Keratinocyte (primary cell): ENCODE results near the gene TGFBRAP1. TPM values are rescaled to one million over a fixed set of nuclear protein-coding genes. Genes with fewer than 3 reads are reported as not detected.

Source experiments
- DNase-seq: peaks from one replicate; pipeline ENCODE4 v3.0.0-alpha.2; 2011; ENCODE audit warnings: low read depth, missing footprints, low spot score
- FAIRE-seq: peaks from 2 replicates; lab custom pipeline; 2011; peaks lifted over from hg19 to GRCh38; lab: Jason Lieb, UNC
- H2AFZ ChIP-seq: 2 replicates; pipeline ENCODE4 v1.6.0; 2012; ENCODE audit warnings: low read length, control low read depth, inconsistent platforms; ENCODE audit not compliant: control insufficient read depth
- H3K27ac ChIP-seq: 2 replicates; pipeline ENCODE4 v1.5.1; 2011; ENCODE audit warnings: low read length; ENCODE audit not compliant: control insufficient read depth, insufficient read depth
- H3K27me3 ChIP-seq: 3 replicates; pipeline ENCODE4 v1.6.0; 2011; ENCODE audit warnings: low read length; ENCODE audit not compliant: control insufficient read depth, insufficient read depth; ENCODE audit errors: extremely low read depth
- H3K36me3 ChIP-seq, 2 experiments: 2 replicates in 1 of 2; 3 replicates in 1 of 2; pipeline ENCODE4 v1.5.1; 2011; ENCODE audit warnings: low read length in 2 of 2, mild to moderate bottlenecking in 1 of 2; ENCODE audit not compliant: control insufficient read depth in 2 of 2, insufficient read depth in 2 of 2; ENCODE audit errors: extremely low read depth in 1 of 2
- H3K4me1 ChIP-seq: 3 replicates; pipeline ENCODE4 v1.5.1; 2011; ENCODE audit warnings: low read length; ENCODE audit not compliant: control insufficient read depth, insufficient read depth; ENCODE audit errors: extremely low read depth
- H3K4me2 ChIP-seq: 3 replicates; pipeline ENCODE4 v1.6.0; 2011; ENCODE audit warnings: low read depth, low read length; ENCODE audit not compliant: control insufficient read depth, insufficient read depth; ENCODE audit errors: extremely low read depth
- H3K4me3 ChIP-seq, 3 experiments: fragments of 200-600 bp in 1 of 3; sonication (generic) in 1 of 3; 2 replicates in 2 of 3; 3 replicates in 1 of 3; pipeline ENCODE4 v1.5.1; 2011 to 2016; ENCODE audit warnings: low read length in 3 of 3, mild to moderate bottlenecking in 3 of 3, control low read depth in 2 of 3, inconsistent platforms in 1 of 3, low read depth in 1 of 3, mixed read lengths in 1 of 3, mixed run types in 1 of 3, moderate library complexity in 1 of 3; ENCODE audit not compliant: control insufficient read depth in 2 of 3, insufficient read depth in 2 of 3; ENCODE audit errors: extremely low read depth in 1 of 3
- H3K79me2 ChIP-seq: 2 replicates; pipeline ENCODE4 v1.6.0; 2012; ENCODE audit warnings: low read length; ENCODE audit not compliant: control insufficient read depth, insufficient read depth
- H3K9ac ChIP-seq: 3 replicates; pipeline ENCODE4 v1.6.0; 2011; ENCODE audit warnings: low read length; ENCODE audit not compliant: control insufficient read depth, insufficient read depth; ENCODE audit errors: extremely low read depth
- H3K9me1 ChIP-seq: 3 replicates; pipeline ENCODE4 v1.6.0; 2011; ENCODE audit warnings: low read length; ENCODE audit not compliant: control insufficient read depth, insufficient read depth; ENCODE audit errors: extremely low read depth
- H3K9me3 ChIP-seq: 2 replicates; pipeline ENCODE4 v1.5.1; 2012; ENCODE audit warnings: low read depth, low read length; ENCODE audit not compliant: control insufficient read depth
- H4K20me1 ChIP-seq: 3 replicates; pipeline ENCODE4 v1.6.0; 2011; ENCODE audit warnings: low read length; ENCODE audit not compliant: control insufficient read depth, insufficient read depth; ENCODE audit errors: extremely low read depth
- EZH2 ChIP-seq: IDR thresholded peaks from one replicate; pipeline ENCODE4 v1.6.1; 2012; ENCODE audit warnings: inconsistent platforms, mild to moderate bottlenecking, low read length, moderate library complexity
- dilution Hi-C: fragments of 300-500 bp; cut with MboI; formaldehyde crosslinking; loops from one replicate; pipeline ENCODE4 v1.7.0; 2020; ENCODE audit warnings: low sequenced_read_pairs; ENCODE audit not compliant: extremely low pct_ligation_motif_present
- polyA plus RNA-seq, 5 experiments: library from polyadenylated mRNA; depleted of rRNA in 3 of 5; stranded (reverse) in 3 of 5; stranded (forward) in 1 of 5; unstranded in 1 of 5; fragments of >200 nt; gene quantifications; 1 replicate in 1 of 5; 2 replicates in 3 of 5; 3 replicates in 1 of 5; pipeline versions ENCODE4 v1.2.1 to v1.2.3, GENCODE V29; 2011 to 2012; ENCODE audit warnings: missing spikeins in 2 of 5, low read depth in 1 of 5, low replicate concordance in 1 of 5
- TF ChIP-seq, protein P1 (sequence below), 3 experiments: IDR thresholded peaks in 1 of 3; conservative IDR thresholded peaks in 1 of 3; optimal IDR thresholded peaks in 1 of 3; 2 replicates in 2 of 3; 3 replicates in 1 of 3; pipeline versions ENCODE3 to v1.5.1; 2011; ENCODE audit warnings: low read length in 3 of 3, mild to moderate bottlenecking in 3 of 3, moderate library complexity in 2 of 3, control low read depth in 1 of 3, inconsistent platforms in 1 of 3; ENCODE audit not compliant: insufficient read depth in 2 of 3; ENCODE audit errors: extremely low read depth in 1 of 3

Gene TGFBRAP1
- polyA plus RNA-seq, 1 donor (not counting 4 experiments of a cell fraction or from before 2014, with no cell fraction given) = 9.3 TPM

DNA sequence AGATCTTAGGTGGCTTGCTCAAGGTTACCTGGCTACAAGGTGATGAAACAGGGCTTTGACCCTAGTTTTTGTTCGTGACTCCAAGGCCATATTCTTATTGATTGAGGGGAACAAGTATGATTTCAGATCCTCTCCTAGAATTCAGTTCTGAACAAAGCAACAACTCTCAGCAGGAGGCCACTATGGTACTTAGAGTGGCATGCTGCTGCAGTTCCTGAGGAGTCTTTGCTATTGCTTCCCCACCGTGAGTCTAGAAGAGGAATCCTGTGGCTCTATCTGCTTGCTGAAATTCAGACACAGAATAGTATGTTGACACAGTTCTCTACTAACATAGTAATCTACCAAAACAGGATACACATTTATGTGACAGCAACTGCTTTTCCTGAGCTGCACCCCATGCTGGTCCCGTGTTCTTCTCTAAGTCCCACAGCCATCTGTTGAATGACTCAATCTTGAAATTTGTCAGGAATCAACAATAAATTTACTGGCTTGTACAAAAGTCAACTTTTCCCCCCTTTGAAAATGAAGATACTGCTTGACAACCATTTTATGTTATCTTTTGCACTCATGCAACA, 4.1 kb downstream of the TGFBRAP1 start:
- peaks cover 3% of the 10 kb centered on the region for H4K20me1 ChIP-seq
- DNase-seq (no peak), FAIRE-seq (no peak)
- peaks cover 51% of the 10 kb centered on the region for H3K4me1 ChIP-seq
- H3K9me1 ChIP-seq = no peaks in the 10 kb centered on the region
- no peak overlapping the region for H3K9ac ChIP-seq
- no peaks in the 10 kb centered on the region for H3K9me3 ChIP-seq
- H3K36me3 ChIP-seq = no peaks in the 10 kb centered on the region
- peak overlapping the region; percentile 73 for H3K27ac ChIP-seq
- dilution Hi-C loops = no loop called here
- H3K4me2 ChIP-seq = peak overlapping the region; percentile 71
- peaks cover 68% of the 10 kb centered on the region for H3K79me2 ChIP-seq
- H3K4me3 ChIP-seq = no peak overlapping the region
- H3K27me3 ChIP-seq = no peaks in the 10 kb centered on the region
- TF ChIP-seq EZH2 = no peak
- TF ChIP-seq, protein P1, sequence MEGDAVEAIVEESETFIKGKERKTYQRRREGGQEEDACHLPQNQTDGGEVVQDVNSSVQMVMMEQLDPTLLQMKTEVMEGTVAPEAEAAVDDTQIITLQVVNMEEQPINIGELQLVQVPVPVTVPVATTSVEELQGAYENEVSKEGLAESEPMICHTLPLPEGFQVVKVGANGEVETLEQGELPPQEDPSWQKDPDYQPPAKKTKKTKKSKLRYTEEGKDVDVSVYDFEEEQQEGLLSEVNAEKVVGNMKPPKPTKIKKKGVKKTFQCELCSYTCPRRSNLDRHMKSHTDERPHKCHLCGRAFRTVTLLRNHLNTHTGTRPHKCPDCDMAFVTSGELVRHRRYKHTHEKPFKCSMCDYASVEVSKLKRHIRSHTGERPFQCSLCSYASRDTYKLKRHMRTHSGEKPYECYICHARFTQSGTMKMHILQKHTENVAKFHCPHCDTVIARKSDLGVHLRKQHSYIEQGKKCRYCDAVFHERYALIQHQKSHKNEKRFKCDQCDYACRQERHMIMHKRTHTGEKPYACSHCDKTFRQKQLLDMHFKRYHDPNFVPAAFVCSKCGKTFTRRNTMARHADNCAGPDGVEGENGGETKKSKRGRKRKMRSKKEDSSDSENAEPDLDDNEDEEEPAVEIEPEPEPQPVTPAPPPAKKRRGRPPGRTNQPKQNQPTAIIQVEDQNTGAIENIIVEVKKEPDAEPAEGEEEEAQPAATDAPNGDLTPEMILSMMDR (optimal IDR thresholded peaks at IDR 0.05 in 1 of 3, IDR thresholded peaks at IDR 0.05 in 1 of 3, conservative IDR thresholded peaks at IDR 0.05 in 1 of 3; ENCODE audit: extremely low read depth in 1 of 3, insufficient read depth in 2 of 3, low read length in 3 of 3) = no peak
- no peak overlapping the region for H2AFZ ChIP-seq

- H3K27ac ChIP-seq = peak overlapping the region; percentile 73
- peaks cover 75% of the 10 kb centered on the region for H3K79me2 ChIP-seq
- peak; percentile 53 for DNase-seq
- dilution Hi-C loops = no loop called here
- H3K36me3 ChIP-seq = no peaks in the 10 kb centered on the region
- TF ChIP-seq EZH2 = no peak
- TF ChIP-seq, protein P1 (optimal IDR thresholded peaks at IDR 0.05 in 1 of 3, IDR thresholded peaks at IDR 0.05 in 1 of 3, conservative IDR thresholded peaks at IDR 0.05 in 1 of 3; ENCODE audit: extremely low read depth in 1 of 3, insufficient read depth in 2 of 3, low read length in 3 of 3) = no peak
- peak overlapping the region in 2 of 3 experiments; percentile 34 to 49 for H3K4me3 ChIP-seq
- peak overlapping the region; percentile 74 for H2AFZ ChIP-seq
- peak overlapping the region; percentile 71 for H3K4me2 ChIP-seq
- FAIRE-seq = peak; percentile 87
- H3K27me3 ChIP-seq = no peaks in the 10 kb centered on the region
- H3K4me1 ChIP-seq = peaks cover 45% of the 10 kb centered on the region
- peaks cover 3% of the 10 kb centered on the region for H4K20me1 ChIP-seq
- peak overlapping the region; percentile 65 for H3K9ac ChIP-seq
- H3K9me1 ChIP-seq = no peaks in the 10 kb centered on the region
- H3K9me3 ChIP-seq = no peaks in the 10 kb centered on the region
Observed at GRCh38 chr2:105324732-105325131, 4.8 kb downstream of the TGFBRAP1 start.
